T1000 (cell line): ENCODE measurements around the gene DIP2A.
"Not testable (repeated sequence)": the region's sequence is repeated elsewhere in the genome, so short reads cannot be mapped to it uniquely, and the experiment has no call there.

Experiments used
- DNase-seq: peaks from one replicate; lab custom pipeline; 2025; ENCODE audit warnings: mixed read lengths; lab: John Stamatoyannopoulos, UW

The DIP2A gene

DNA sequence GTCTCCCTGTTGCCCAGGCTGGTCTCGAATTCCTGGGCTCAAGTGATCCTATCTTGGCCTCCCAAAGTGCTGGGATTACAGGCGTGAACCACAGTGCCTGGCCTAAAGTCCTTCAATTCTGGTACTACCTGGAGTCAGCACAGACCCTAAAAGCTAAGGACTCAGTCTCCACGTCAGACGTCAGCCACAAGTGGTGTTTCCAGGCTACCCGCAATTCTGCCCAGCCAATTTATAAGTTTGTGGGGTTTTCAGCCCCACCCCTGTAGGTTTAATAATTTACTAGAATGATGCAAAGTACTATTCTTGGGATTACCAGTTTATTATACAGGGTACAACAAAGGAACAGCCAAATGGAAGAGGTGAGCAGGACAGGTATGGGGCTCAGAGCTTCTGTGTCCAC, 10.6 kb upstream of the DIP2A start:
- no peak for DNase-seq

DNA sequence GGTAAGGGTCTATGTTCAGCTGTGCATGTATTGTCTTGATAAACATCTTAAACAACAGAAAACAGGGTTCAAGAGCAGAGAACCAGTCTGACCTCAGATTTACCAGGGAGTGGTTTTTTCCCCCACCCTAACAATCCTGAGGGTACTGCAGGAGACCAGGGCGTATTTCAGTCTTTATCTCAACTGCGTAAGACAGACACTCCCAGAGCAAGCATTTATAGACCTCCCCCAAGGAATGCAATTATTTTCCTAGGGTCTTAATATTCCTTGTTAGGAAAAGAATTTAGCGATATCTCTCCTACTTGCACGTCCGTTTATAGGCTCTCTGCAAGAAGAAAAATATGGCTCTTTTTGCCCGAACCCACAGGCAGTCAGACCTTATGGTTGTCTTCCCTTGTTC, 9.8 kb upstream of the DIP2A start:
- not testable (repeated sequence) for DNase-seq

DNA sequence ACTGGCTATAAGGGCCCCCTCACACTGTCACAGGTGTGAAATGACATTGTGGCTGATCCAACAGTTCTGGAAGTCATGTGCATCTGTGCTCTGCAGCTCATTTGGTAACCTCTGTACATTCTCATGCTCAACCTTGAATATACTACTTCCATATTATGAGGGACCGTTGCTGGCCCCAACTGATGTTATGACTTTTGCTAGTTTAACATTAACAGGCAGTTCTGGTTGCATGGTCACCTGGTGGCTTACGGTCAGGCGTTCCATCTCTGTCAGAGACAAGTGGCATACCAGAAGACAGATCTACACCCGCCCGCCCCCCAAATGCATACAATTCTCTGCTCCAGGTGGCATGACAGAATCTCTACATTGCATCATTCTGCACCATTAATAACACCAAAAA, 6.0 kb upstream of the DIP2A start:
- DNase-seq: no peak

DNA sequence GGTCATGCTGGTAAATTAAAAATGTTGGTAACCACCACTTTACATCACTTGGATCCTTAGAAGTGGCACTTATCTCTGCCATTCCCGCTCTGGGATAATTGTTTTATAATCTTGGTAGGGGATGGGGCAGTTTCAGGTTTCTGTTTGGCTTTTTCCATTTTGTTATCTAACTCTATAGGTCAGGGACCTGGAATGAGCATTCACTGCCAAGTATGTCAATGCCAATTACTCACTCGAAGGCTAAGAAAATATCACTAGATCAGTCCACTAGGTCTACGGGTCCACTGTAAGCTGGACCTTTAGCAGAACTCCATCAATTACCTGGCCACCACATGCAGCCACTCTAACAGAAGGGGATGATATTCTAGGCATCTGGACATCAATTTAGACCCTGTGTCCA, 4.5 kb upstream of the DIP2A start:
- no peak for DNase-seq

DNA sequence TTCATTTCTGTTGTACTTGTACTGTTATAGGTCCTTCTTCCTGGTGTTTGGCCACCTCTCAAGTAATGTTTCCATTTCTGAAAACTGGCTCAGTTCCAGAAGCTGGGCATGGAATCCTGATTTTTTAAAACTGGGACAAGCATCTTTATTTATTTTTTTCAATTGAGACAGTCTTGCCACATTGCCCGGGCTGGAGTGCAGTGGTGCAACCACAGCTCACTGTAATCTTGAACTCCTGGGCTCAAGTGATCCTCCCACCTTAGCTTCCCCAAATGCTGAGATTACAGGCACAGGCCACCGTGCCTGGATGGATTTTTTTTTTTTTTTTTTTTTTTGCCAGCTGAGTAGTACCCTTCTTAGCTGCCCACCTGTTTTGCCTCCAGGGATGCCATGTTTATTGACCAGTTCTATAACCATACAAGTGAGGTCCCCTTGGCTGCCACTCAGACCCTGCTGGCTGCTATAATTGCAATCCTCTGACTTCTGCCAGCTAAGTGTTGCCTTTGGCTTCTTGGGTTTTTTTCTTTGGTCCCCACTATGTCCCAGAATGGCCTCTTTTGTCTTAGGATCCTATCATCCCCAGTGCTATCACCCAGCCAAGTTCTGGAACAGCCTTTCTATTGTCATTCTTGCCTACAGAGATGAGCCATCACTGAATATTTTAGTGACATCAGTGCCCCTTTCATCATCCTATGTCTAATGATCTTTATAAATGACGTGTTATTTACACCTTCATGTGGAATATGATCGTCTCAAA, 3.9 kb upstream of the DIP2A start:
- DNase-seq: no peak

DNA sequence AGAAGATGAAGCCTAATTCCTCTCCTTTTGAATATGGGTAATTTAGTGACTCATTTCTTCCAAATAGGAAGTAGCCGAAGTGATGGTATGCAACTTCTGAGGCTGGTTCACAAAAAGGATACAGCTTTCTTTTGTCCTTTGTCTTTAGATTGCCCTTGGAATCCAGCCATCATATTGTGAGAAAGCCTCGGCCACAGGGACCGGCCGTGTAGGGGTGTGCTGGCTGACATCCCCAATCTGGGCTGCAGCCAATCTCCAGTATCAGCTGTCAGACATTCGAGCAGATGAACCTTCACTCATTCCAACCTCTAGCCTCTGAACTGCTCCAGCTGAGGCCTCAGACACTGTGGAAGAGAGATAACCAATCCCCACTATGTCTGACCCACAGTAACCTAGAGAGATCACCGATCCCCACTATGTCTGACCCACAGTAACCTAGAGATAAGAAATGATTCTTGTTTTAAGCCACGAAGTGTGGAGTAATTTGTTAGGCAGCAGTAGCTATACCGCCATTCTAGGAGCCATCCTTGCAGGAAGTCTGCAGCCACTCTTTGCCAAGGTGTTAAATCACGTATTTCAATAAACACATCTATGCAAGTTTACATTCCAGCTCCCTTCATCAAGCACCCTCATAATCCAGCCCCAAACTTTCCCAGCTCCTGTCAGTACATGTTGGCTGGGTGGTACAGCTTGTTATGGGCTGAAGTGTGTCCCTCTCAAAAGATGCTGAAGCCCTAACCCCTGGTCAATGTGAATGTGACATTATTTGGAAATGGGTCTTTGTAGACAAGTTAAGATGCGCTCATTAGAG, 2.9 kb upstream of the DIP2A start:
- DNase-seq: no peak

DNA sequence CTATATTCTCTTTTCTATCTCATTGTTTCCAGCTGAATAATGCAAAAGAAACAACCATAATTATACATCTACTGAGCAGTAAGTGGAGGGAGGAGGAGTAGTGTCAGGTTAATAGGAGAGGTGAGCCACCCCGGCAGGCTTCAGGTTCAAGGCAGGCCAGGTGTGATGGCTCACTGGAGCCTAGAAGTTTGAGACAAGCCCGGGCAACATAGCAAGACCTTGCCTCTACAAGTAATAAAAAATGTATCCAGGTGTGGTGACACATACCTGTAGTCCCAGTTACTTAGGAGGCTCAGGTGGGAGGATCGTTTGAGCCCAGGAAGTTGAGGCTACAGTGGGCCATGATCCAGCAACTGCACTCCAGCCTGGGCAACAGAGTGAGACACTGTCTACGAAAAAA, 1.9 kb upstream of the DIP2A start:
- DNase-seq: no peak

DNA sequence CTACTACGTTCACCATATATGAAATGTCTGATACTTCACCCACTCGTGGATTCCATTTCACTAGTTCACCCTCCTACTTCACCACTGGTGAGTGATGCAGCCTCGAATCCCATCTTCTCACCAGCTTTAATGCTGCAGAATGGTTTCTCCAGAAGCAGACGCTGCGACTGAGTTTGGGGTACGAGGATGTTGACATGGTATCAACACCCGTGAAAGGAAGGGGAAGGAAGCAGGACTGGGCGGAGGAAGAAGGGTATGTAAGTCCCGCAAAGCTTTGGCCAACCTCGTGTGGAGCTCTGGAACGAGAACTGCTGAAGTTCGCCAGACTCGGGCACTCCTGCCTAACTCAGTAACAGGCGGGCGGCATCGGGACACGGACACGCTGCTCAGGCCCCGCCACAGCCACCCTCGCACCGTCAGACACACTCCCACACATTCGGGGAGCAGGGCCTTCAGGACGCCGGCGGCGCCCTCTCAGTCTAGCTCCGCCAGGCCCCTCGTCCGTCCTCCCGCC, 833 bp upstream of the DIP2A start:
- DNase-seq: no peak

DNA sequence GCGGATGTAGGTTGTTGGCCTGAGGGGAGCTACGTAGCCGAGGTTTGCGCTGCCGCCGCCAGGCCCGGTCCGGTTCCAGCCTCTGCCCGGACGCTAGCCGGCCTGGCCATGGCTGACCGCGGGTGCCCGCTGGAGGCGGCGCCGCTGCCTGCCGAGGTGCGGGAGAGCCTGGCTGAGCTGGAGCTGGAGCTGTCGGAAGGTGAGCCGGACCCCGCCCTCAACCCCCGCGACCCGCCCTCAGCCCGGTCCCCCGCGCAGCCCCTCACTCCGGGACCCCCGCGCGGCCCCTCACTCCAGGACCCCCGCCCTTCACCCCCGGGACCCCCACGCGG, 299 bp downstream of the DIP2A start:
- no peak for DNase-seq

DNA sequence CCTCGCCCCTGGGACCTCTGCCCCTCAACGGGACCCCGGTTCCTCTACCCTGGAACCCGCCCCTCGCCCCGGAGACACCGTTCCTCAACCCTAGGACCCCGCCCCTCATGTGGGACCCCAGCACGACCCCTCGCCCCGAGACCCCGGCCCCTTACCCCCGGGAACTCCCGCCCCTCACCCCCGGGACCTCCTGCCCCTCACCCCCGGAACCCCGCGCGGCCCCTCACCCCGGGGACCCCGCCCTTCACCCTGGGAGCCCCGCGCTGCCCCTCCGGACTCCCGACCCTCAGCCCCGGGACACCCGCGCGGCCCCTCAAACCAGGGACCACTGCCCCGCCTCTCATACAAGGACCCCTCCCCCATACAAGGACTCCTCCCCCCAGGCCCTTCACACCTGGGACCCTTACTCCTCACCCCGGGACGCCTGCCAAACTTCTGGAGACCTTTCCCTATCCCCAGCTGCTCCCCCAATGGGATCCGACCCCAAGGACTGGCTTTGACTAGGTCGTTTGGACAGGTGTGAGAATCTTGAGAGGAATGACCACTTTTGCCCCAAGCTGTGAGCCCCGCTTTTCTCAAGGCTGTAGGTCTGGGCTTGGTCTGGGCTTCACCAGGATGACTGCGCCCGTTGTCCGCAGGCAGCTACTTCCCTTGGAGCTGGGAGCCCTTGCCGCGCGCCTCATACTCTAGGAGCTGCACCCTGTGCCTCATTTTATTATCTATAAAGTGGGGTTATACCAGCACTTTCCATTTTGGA, 843 bp downstream of the DIP2A start:
- DNase-seq: no peak

DNA sequence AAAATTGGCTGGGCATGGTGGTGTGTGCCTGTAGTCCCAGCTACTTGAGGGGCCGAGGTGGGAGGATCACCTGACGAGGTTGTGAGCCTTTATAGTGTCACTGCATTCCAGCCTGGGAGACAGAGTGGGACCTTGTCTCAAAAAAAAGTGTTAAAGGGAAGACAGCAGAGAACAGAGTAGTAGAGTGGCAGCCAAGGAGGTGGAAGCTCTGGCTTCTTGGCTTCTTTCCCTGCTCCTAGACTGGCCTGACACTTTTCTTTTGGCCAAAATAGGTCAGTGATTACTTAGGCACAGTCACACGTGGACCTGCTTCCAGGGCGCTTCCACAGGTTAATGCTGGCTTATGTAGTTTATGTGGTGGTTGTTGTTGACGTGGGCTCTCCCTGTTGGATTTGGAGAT, 3.2 kb downstream of the DIP2A start:
- DNase-seq: no peak

DNA sequence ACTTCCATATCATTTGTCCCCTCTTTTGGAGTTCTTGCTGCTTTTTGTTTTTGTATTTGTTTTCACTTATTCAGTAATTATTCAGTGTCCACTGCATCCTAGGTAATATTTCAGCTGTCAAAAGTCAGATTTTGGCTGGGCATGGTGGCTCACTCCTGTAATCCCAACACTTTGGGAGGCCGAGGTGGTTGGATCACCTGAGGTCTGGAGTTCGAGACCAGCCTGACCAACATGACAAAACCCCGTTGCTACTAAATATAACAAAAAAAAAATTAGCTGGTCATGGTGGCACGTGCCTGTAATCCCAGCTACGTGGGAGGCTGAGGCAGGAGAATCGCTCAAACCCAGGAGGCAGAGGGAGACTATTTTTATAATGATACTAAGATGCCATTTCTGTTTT, 6.5 kb downstream of the DIP2A start:
- not testable (repeated sequence) for DNase-seq

DNA sequence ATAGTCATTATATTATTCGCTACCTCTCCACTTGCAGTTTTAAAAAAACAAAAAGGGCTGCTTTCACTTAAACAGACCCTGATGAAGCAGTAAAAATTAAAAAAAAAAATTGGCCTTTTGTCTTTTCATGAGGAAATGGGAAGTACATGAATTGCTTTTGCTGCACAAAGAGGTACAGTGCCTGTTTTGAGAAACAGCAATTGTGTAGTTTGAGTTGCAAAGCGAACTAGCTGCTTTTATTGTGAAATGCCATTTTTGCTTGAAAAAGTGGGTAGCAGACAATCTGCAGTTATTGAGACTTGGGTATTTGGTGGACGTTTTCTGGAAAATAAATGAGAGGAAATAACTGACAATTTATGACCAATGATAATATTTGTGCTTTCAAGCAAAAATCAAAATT, 7.0 kb downstream of the DIP2A start:
- DNase-seq: no peak

DNA sequence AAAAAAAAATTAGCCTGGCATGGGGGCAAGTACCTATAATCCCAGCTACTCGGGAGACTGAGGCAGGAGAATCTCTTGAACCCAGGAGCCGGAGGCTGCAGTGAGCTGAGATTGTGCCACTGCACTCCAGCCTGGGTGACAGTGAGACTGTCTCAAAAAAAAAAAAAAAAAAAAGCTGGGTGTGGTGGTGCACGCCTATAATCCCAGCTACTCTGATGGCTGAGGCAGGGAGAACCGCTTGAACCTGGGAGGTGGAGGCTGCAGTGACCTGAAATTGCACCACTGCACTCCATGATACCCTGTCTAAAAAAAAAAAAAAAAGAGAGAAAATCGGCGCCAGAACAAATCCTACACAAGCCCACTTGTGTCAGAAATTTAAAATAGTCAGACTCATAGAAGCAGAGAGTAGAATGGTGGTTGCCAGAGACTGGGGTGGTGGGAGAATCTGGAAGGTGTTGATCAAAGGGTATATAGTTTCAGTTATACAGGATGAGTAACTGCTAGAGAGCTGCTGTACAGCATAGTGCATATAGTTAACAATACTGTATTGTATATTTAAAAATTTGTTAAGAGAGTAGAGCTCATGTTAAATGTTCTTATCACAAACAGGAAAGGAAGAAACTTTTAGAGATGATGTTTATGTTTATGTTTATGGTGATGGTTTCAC, 9.6 kb downstream of the DIP2A start:
- DNase-seq: no peak

DNA sequence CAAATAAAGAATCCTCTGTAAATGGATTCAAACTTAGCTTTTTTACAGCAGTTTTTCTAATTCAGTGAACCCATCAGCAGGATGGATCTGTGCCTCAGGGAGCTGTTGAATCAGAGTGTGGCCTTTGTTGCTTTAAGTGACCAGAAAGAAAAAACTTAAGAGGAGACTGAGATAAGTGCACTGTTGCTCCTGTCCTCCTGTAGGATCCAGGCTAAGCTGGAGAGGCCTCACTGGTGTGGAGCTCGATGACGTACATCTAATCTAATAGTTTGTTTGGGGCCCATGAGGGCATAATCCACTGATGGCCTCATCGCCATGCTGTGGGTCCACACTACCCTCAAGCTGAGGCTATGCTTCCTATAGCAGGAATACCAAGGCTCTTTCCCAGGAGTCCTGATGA, 10.6 kb downstream of the DIP2A start:
- no peak for DNase-seq

DNA sequence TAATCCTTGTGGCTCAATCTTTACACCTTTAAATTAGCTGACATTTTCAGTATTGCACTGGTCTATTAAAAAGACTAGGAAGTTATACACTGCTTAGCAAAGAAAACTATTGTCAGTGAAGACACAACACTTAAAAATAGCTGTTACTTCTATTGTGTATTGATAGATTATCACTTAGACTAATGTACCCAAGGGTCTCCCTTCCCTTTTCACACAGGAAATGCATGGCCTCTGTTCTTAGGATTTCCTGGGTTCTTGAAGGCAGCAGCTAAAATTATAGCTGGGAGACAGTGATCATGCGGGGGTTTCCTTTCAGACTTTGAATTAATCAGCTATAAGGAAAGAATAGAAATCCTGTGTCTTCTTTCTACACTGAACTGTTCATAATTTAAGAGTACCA, 12.8 kb downstream of the DIP2A start:
- DNase-seq: no peak

DNA sequence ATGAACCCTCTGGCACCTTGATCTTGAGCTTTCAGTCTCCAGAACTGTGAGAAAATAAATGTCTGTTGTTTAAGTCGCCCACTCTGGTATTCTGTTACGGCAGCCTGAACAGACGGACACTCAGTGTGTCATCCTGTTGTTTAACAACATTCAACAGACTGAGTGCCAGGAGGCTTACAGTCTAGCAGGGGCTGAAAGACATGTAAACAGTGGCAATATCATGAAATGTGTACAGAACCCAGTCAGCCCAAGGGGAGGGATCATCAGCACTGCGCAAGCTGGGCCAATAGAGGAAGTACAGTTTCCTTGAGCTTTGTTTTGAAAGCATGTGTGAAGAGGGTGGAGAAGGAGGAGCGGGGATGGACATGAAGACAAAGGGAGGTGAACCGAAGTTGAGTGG, 13.6 kb downstream of the DIP2A start:
- no peak for DNase-seq

DNA sequence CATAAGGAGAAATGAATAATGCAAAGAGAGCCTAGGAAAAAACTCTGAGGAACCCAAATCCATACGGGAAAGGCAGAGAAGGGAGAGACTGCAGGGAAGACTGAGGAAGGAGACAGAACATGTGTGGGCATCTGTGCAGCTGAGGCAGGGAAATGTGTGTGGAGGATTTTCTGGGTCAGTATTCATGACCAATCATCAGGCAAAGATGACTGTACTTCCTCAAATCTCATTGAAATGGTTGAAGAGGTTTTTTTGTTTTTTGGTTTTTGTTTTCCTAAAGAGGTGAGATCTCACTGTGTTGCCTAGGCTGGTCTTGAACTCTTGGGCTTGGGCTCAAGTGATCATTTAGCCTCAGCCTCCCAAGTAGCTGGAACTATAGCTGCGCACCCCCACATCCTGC, 15.7 kb downstream of the DIP2A start:
- no peak for DNase-seq

DNA sequence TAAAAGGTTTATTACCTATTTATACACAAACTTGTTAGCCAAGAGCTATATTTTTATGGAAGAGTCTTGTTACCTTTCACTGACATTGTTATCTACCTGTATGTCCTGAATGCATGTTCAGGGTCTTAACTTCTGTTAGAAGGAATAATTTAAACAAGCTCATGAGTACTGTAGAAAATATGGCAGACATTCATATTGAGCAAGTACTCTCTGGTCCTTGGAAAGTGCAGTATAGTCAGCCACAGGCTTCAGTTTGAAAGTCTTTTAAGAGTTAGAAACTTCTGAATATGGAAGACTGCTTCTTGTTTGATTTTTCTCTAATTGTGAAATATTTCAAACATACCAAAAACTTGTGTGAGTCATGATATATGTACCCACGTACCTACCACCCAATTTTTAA, 16.6 kb downstream of the DIP2A start:
- no peak for DNase-seq

DNA sequence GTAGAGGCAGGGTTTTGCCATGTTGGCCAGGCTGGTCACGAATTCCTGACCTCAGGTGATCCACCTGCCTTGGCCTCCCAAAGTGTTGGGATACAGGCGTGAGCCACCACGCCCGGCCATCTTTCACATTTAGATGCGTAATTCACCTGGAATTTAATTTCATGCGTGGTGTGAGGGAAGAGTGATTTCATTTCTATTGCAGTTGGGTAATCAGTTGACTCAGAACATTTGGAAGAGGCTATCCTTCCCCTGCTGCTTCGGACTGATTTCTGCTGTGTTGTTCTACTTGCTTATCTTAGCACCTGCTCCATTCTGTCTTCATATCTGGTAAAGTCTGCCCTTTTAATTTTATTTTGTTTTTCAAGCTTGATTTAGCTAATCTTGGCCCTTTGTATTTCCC, 19.1 kb downstream of the DIP2A start:
- DNase-seq: no peak

DNA sequence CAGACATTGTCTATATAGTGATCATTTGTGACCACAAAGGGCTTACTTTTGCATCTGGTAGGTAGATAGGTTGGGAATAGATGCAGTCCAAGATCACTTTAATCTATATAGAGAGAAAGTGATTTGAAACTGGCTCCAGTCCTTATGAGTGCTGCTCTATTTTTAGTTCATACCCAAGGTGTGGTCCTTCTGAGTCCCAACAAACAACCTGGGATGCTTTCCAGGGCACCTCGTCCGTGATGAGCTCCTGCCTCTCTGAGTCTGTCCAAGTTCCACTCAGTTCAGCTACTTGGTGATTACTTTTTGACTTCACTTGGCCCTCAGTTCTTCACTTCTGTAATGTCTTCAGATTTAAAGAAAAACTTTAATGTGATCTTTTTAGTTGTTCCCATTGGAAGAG, 20.2 kb downstream of the DIP2A start:
- DNase-seq: no peak

DNA sequence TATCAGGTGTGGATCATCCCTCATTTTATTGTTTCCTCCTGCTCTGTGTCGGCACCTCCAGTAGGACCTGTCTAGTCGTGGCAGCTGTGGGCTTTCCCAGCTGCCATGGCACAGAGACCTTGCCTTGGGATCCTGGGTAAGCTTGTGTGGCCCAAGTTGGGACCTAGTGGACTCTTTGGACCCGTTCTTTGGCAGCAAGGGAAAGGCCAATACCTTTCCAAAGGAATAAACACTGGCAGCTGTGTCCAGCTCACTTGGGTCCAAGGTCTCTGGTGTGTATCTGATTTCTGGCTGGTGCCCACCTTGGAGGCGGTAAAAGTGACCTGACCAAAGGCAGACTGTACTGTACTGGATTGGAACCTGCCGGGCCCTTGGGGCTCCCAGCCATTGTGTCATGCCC, 21.8 kb downstream of the DIP2A start:
- no peak for DNase-seq
